ENCODE data around the gene PLEKHA7.
"Not testable (repeated sequence)": the region's sequence is repeated elsewhere in the genome, so short reads cannot be mapped to it uniquely, and the experiment has no call there.

Gene PLEKHA7

DNA sequence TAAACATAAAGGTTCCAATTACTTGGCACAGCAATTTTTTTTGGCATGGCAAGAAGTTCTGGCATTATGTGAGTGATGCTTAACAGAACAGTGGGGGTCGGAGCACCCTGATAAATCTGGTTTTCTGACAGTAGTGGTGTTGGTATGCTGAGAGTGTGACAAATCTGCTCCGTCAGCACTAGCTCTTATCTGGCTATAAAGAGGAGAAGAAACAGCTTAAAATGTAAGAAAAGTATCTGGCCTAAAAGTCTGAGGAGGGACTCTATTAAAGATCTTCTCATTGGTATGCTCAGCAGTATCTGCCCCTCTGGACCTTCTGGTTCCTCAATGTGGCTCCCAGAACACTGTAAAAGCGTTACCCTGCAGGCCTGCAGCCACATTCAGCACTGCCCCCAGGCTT, 137.4 kb downstream of the PLEKHA7 start:
- Histone ChIP-seq H3K4me1 (ENCODE audit: control insufficient read depth, insufficient read depth, low read length) (peaks cover 40% of the 10 kb centered on the region), H3K27me3 (ENCODE audit: control insufficient read depth, insufficient read depth, low read length) (no peaks in the 10 kb centered on the region), H3K9ac (ENCODE audit: low read length) (no peak overlapping the region), H3K36me3 (ENCODE audit: control insufficient read depth, insufficient read depth, low read length) (no peaks in the 10 kb centered on the region), H3K4me3 (ENCODE audit: low read length) (no peak overlapping the region), H3K9me3 (ENCODE audit: control insufficient read depth, low read length) (no peaks in the 10 kb centered on the region)

DNA sequence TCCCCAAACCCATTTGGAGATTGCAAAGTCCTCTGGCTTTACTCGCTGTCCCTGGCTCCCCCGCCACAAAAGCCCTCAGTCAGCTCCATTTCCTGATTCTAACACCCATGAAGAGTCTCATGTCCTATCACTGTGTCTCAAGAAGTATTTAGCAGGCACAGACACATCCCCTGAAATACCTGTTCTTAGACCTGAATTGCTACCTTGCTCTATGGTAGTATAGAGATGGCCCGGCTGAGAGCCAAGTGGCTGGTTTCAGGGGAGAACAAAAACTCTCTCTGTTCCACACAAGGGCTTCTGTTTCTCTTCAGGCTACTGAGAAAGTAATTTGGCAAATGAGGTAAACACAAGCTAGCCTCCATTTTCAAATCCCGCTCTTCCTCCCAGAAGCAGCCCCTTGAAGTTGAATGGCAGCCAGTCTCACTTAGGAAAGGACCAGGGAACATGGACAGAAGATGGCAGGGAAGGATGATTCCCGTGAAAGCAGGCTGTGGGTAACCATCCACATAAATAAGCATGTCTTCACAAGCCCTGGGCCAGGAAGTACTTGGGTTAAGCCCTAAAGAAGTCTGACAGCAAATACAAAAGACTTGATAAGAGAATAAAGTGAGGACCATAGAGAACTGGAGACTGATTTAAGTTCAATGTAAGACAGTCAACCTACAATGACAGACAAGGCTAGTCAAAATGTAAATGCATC, 138.0 kb downstream of the PLEKHA7 start:
- H3K4me1 ChIP-seq (ENCODE audit: control insufficient read depth, insufficient read depth, low read length), result peaks cover 33% of the 10 kb centered on the region
- H3K9me3 ChIP-seq (ENCODE audit: control insufficient read depth, low read length), result no peaks in the 10 kb centered on the region

DNA sequence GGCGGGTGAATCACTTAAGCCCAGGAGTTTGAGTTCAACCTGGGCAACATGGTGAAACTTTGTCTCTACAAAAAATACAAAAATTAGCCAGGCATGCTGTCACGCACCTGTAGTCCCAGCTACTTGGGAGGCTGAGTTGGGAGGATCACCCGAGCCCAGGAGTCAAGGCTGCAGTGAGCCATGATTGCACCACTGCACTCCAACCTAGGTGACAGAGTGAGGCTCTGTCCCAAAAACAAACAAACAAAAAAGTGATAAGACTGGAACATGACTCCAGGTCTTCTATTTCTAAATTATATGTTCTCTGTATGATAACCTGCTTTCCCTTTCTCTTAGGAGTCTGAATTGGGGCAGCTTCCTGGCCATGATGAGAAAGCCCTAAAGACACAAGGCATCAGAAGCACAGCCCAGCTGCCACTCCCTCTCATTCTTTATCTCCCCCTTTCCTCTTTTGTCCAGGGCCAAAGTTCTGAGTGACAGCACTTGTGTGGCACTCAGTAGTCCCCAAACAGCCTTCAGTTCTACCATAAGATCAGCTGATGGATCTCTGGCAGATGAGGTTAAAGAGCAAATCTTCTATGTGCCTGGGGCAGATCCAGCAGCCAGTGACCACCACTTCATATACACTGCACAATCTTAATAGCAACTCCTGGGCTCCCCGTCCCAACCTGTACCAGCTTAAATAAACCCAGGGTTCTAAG, 139.8 kb downstream of the PLEKHA7 start:
- Histone ChIP-seq H3K4me3 (ENCODE audit: low read length) (no peak overlapping the region), H3K36me3 (ENCODE audit: control insufficient read depth, insufficient read depth, low read length) (no peaks in the 10 kb centered on the region), H3K4me1 (ENCODE audit: control insufficient read depth, insufficient read depth, low read length) (peaks cover 16% of the 10 kb centered on the region), H3K9ac (ENCODE audit: low read length) (no peak overlapping the region), H3K9me3 (ENCODE audit: control insufficient read depth, low read length) (no peaks in the 10 kb centered on the region), H3K27me3 (ENCODE audit: control insufficient read depth, insufficient read depth, low read length) (no peaks in the 10 kb centered on the region)

More for the DNA sequence above, 138.0 kb downstream of the PLEKHA7 start:
- Histone ChIP-seq H3K36me3 (ENCODE audit: control insufficient read depth, insufficient read depth, low read length) (no peaks in the 10 kb centered on the region), H3K27me3 (ENCODE audit: control insufficient read depth, insufficient read depth, low read length) (no peaks in the 10 kb centered on the region), H3K4me3 (ENCODE audit: low read length) (no peak overlapping the region), H3K9ac (ENCODE audit: low read length) (no peak overlapping the region)

DNA sequence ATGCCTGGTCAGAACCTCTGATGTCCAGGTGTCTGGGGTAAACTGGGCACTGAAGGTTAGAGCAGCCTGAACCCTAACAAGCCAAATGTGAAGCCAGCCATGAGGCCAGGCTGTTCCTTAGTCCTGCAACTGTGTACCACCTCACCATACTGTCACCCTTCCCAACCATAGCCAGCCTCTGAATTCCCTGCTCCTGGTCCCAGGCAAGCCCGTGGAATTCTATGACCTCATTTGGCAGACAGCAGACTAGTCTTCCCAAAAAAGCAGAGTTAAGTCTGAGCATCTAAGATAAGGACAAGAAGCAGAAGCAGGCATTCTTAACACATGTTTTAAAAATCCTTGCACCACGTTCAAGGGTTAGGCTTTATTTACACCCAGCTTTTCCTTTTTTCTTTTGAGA, 140.9 kb downstream of the PLEKHA7 start:
- H3K27me3 ChIP-seq (ENCODE audit: control insufficient read depth, insufficient read depth, low read length), result no peaks in the 10 kb centered on the region
- no peaks in the 10 kb centered on the region for H3K36me3 ChIP-seq (ENCODE audit: control insufficient read depth, insufficient read depth, low read length)
- H3K4me1 ChIP-seq (ENCODE audit: control insufficient read depth, insufficient read depth, low read length), result peaks cover 4% of the 10 kb centered on the region
- no peak overlapping the region for H3K4me3 ChIP-seq (ENCODE audit: low read length)
- no peaks in the 10 kb centered on the region for H3K9me3 ChIP-seq (ENCODE audit: control insufficient read depth, low read length)
- H3K9ac ChIP-seq (ENCODE audit: low read length), result no peak overlapping the region

DNA sequence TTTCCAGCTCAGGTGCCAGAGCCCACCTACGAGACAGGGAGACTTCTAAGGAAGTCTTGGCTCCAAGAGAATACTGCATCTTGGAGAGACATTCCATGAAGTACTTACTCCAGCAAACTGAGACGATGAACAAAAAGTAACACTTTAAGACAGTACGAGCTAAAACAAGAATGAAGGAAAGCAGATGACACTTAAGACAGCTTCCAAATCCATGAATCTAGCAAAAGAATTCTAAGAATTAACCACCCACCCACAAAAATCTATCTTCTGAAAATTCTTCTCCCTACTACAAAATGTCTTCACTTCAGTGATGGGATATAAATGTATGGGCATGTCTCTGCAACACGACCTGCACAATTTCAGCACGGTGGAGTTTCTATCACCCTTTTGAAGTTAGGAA, 142.8 kb downstream of the PLEKHA7 start:
- no peak overlapping the region for H3K9ac ChIP-seq (ENCODE audit: low read length)
- peaks cover 3% of the 10 kb centered on the region for H3K4me1 ChIP-seq (ENCODE audit: control insufficient read depth, insufficient read depth, low read length)
- H3K27me3 ChIP-seq (ENCODE audit: control insufficient read depth, insufficient read depth, low read length), result no peaks in the 10 kb centered on the region
- no peaks in the 10 kb centered on the region for H3K36me3 ChIP-seq (ENCODE audit: control insufficient read depth, insufficient read depth, low read length)
- H3K4me3 ChIP-seq (ENCODE audit: low read length), result no peak overlapping the region
- H3K9me3 ChIP-seq (ENCODE audit: control insufficient read depth, low read length), result no peaks in the 10 kb centered on the region

DNA sequence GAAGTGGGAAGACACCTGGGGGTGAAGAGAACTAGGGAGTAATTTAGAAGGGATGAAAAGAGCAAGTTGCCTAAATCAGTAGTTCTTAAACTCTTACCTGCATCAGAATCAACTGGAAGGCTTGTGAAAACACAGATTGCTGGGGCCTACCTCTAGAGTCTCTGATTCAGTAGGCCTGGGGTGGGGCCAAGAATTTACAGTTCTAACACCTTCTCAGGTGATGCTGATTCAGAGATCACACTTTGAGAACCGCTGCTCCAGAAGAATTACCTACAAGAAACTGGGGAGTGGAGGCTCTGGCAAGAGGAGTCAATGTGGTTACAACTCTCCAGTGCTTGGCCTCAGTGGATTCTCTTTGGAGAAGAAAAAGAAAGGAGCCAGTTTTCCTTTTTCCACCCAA, 147.1 kb downstream of the PLEKHA7 start:
- H3K36me3 ChIP-seq (ENCODE audit: control insufficient read depth, insufficient read depth, low read length), result no peaks in the 10 kb centered on the region
- H3K27me3 ChIP-seq (ENCODE audit: control insufficient read depth, insufficient read depth, low read length), result no peaks in the 10 kb centered on the region
- H3K9ac ChIP-seq (ENCODE audit: low read length), result no peak overlapping the region
- peaks cover 7% of the 10 kb centered on the region for H3K4me1 ChIP-seq (ENCODE audit: control insufficient read depth, insufficient read depth, low read length)
- no peak overlapping the region for H3K4me3 ChIP-seq (ENCODE audit: low read length)
- H3K9me3 ChIP-seq (ENCODE audit: control insufficient read depth, low read length), result no peaks in the 10 kb centered on the region

DNA sequence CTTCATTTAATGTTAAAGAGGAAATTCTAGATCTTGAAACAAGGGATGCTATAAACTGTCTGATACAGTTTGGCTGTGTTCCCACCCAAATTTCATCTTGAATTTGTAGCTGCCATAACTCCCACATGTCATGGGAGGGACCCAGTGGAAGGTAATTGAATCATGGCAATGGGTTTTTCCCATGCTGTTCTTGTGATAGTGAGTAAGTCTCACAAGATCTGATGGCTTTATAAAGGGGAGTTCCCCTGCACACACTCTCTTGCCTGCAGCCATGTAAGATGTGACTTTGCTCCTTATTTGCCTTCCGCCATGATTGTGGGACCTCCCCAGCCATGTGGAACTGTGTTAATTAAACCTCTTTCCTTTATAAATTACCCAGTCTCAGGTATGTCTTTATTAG, 149.8 kb downstream of the PLEKHA7 start:
- not testable (repeated sequence) for H3K9ac ChIP-seq (ENCODE audit: low read length); H3K4me3 ChIP-seq (ENCODE audit: low read length); H3K36me3 ChIP-seq (ENCODE audit: control insufficient read depth, insufficient read depth, low read length); H3K27me3 ChIP-seq (ENCODE audit: control insufficient read depth, insufficient read depth, low read length); H3K9me3 ChIP-seq (ENCODE audit: control insufficient read depth, low read length)
- H3K4me1 ChIP-seq (ENCODE audit: control insufficient read depth, insufficient read depth, low read length), result peaks cover 17% of the 10 kb centered on the region

DNA sequence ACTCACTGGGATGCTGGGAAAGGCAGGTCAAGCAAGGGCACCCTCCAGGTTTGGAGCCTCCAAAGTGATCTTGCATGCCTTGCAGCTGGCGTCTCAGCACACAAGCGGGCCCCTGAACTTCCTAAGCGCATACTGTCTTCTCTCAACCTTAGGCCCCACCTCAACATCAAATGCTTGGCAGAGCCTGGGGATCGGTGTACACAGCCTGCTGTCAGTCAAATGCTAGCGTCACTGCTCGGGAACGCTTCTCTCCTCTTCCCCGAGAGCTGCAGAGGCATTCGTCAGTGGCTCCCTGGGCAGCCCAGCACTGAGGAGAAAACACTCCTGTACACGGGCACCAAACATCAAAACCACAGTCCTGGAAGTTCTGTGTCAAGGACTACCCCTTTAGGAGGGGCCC, 150.8 kb downstream of the PLEKHA7 start:
- peaks cover 17% of the 10 kb centered on the region for H3K4me1 ChIP-seq (ENCODE audit: control insufficient read depth, insufficient read depth, low read length)
- no peaks in the 10 kb centered on the region for H3K27me3 ChIP-seq (ENCODE audit: control insufficient read depth, insufficient read depth, low read length)
- H3K36me3 ChIP-seq (ENCODE audit: control insufficient read depth, insufficient read depth, low read length), result no peaks in the 10 kb centered on the region
- H3K9me3 ChIP-seq (ENCODE audit: control insufficient read depth, low read length), result no peaks in the 10 kb centered on the region
- H3K4me3 ChIP-seq (ENCODE audit: low read length), result no peak overlapping the region
- no peak overlapping the region for H3K9ac ChIP-seq (ENCODE audit: low read length)

DNA sequence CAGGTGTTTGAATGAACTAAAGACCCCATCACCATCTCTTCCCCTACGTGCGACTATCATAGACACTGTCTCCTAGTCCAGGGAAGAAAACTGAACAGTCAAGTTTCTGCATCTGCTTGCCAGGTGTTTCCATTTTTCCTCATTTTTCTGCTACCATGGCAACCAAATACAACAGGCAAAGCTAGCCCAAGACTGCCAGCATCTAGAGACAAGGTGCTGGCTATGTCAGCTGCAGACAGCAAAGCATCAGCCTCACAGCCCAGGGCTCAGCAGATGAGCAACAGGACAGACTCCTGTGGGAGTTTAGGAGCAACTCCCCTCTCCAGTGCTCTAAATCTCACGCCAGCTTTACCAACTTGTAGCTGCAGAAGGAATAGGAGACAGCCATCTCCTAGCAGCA, 151.5 kb downstream of the PLEKHA7 start:
- Histone ChIP-seq H3K4me1 (ENCODE audit: control insufficient read depth, insufficient read depth, low read length) (peaks cover 17% of the 10 kb centered on the region), H3K9ac (ENCODE audit: low read length) (no peak overlapping the region), H3K4me3 (ENCODE audit: low read length) (no peak overlapping the region), H3K9me3 (ENCODE audit: control insufficient read depth, low read length) (no peaks in the 10 kb centered on the region), H3K27me3 (ENCODE audit: control insufficient read depth, insufficient read depth, low read length) (no peaks in the 10 kb centered on the region), H3K36me3 (ENCODE audit: control insufficient read depth, insufficient read depth, low read length) (no peaks in the 10 kb centered on the region)

DNA sequence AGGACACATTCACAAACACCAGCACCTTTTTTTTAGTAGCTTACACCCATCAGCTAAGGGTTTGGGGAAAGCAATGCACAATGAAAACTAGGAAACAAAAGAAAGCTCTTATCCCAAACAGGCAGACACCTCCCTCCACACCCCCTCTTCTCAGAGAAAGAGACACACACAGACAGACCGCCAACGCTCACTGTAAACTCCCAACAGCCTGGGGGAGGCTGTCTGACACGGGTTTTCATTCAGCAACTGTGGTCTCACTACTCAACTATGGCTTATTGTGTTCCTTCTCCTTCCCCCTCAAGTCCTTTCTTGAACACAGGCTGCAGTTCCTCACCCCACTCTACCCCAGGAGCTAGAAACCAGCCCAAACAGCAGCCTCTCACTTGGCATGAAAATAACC, 152.4 kb downstream of the PLEKHA7 start:
- Histone ChIP-seq H3K9me3 (ENCODE audit: control insufficient read depth, low read length) (no peaks in the 10 kb centered on the region), H3K36me3 (ENCODE audit: control insufficient read depth, insufficient read depth, low read length) (no peaks in the 10 kb centered on the region), H3K27me3 (ENCODE audit: control insufficient read depth, insufficient read depth, low read length) (no peaks in the 10 kb centered on the region), H3K9ac (ENCODE audit: low read length) (no peak overlapping the region), H3K4me1 (ENCODE audit: control insufficient read depth, insufficient read depth, low read length) (peaks cover 17% of the 10 kb centered on the region), H3K4me3 (ENCODE audit: low read length) (no peak overlapping the region)

DNA sequence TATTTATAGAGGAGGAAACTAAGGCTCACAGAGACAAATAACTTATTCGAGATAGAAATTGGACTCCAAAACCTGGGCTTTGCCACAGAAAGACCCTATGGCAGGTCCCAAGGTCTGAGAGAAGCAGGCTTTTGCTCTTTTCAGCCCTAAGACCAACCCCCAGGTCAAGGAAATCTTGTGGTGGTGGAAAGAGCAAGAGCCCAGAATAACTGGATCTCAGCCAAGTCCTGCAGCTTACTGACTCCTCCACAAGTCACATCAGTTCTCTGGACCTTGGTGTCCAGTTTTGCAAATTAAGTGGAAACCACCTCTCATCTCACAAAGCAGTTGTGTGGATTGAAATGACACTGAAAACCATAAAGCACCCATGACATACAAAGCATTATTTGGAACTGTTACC, 153.6 kb downstream of the PLEKHA7 start:
- Histone ChIP-seq H3K36me3 (ENCODE audit: control insufficient read depth, insufficient read depth, low read length) (peaks cover 2% of the 10 kb centered on the region), H3K9ac (ENCODE audit: low read length) (no peak overlapping the region), H3K4me3 (ENCODE audit: low read length) (no peak overlapping the region), H3K4me1 (ENCODE audit: control insufficient read depth, insufficient read depth, low read length) (peaks cover 17% of the 10 kb centered on the region), H3K27me3 (ENCODE audit: control insufficient read depth, insufficient read depth, low read length) (no peaks in the 10 kb centered on the region), H3K9me3 (ENCODE audit: control insufficient read depth, low read length) (no peaks in the 10 kb centered on the region)

DNA sequence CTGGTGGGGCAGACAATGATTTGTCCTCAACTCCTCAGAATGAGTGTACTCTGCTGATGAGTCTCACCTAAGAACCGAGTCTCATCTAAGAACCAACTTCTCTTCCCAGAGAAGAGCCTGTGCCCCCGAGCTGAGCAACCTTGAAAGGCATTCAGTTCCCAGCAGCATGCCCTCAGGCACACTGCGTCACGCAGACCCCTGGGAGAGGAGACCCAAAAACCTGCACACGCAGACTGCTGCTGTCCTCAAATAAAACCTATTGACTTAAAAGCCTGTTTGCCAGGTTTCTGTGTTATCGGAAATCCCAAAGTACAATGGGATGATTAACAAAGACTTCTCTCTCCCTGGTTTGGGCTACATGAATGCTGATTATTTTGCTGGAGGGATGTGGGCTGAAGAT, 154.6 kb downstream of the PLEKHA7 start:
- H3K4me1 ChIP-seq (ENCODE audit: control insufficient read depth, insufficient read depth, low read length), result peaks cover 17% of the 10 kb centered on the region
- H3K9me3 ChIP-seq (ENCODE audit: control insufficient read depth, low read length), result no peaks in the 10 kb centered on the region
- no peak overlapping the region for H3K4me3 ChIP-seq (ENCODE audit: low read length)
- H3K27me3 ChIP-seq (ENCODE audit: control insufficient read depth, insufficient read depth, low read length), result no peaks in the 10 kb centered on the region
- peaks cover 7% of the 10 kb centered on the region for H3K36me3 ChIP-seq (ENCODE audit: control insufficient read depth, insufficient read depth, low read length)
- no peak overlapping the region for H3K9ac ChIP-seq (ENCODE audit: low read length)
